GM12864 (cell line): ENCODE results near the gene SNAP29.
"Not testable (repeated sequence)": the region's sequence is repeated elsewhere in the genome, so short reads cannot be mapped to it uniquely, and the experiment has no call there.

Source experiments
- DNase-seq: peaks from one replicate; pipeline ENCODE4 v3.0.0-alpha.2; 2011; ENCODE audit warnings: low read depth
- H3K4me3 ChIP-seq: 2 replicates; pipeline ENCODE4 v1.5.1; 2011; ENCODE audit warnings: mild to moderate bottlenecking, low read depth, low read length, control low read depth
- CTCF ChIP-seq: IDR thresholded peaks from 2 replicates; pipeline ENCODE4 v1.5.1; 2011; ENCODE audit warnings: low read depth, mild to moderate bottlenecking, moderate library complexity, low read length, control low read depth, inconsistent platforms; ENCODE audit errors: missing control alignments

SNAP29 gene

GRCh38 chr22:20823264-20823663 lies 35.5 kb upstream of the SNAP29 start:
- no peak overlapping the region for H3K4me3 ChIP-seq
- TF ChIP-seq CTCF: no peak
- no peak for DNase-seq

GRCh38 chr22:20825216-20825615 lies 33.6 kb upstream of the SNAP29 start:
- not testable (repeated sequence) for DNase-seq, H3K4me3 ChIP-seq

DNA sequence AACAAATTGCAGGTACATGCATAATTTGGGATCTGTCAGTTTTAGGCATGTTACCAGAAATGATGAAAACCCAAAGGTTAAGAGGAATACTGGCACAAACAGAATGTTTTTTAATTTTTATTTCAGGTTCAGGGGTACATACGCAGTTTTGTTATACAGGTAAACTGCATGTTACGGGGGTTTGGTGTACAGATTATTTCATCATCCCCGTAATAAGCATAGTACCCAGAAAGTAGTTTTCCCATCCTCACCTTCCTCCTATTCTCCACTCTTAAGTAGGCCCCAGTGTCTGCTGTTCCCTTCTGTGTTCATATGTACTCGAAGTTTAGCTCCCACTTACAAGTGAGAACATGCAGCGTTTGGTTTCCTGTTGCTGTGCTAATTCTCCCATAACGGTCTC lies 33.2 kb upstream of the SNAP29 start:
- no peak for TF ChIP-seq CTCF
- H3K4me3 ChIP-seq: no peak overlapping the region
- DNase-seq: no peak

DNA sequence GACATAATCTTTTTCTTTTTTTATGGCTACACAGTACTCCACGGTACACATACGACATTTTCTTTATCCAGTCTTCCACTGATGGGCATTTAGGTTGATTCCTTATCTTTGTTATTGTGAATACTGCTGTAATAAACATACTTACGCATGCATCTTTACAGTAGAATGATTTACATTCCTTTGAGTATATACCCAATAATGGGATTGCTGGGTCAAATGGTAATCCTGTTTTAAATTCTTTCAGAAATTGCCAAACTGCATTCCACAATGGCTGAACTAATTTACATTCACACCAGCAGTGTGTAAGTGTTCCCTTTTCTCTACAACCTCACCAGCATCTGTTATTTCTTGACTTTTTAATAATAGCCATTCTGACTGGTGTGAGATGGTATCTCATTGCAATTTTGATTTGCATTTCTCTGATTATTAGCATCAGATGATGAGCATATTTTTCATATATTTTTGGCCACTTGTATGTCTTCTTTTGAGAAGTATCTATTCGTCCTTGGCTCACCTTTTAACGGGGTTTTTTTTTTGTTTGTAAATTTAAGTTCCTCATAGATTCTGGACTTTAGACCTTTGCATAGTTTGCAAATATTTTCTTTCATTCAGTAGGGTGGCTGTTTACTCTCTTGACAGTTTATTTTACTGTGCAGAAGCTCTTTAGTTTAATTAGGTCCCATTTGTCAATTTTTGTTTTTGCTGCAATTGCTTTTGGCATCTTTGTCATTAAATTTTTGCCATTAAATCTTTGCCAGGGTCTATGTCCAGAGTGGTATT lies 32.2 kb upstream of the SNAP29 start:
- H3K4me3 ChIP-seq: not testable (repeated sequence)

DNA sequence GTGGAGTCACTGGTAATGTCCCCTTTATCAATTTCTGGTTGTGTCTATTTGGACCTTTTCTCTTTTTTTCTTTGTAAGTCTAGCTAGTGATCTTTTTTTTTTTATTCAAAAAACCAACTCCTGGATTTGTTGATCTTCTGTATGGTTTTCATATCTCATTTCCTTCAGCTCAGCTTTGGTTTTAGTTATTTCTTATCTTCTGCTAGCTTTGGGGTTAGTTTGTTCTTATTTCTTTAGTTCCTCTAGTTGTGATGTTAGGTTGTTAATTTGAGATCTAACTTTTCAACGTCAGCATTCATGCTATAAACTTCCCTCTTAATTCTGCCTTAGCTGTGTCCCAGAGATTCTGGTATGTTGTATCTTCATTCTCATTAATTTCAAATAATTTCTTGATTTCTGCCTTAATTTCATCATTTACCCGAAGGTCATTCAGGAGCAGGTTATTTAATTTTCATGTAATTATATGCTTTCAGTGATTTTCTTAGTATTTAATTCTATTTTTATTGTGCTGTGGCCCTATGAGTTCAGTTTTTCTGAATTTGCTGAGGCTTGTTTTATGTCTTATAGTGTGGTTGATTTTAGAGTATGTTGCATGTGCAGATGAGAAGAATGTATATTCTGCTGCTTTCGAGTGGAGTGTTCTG lies 29.2 kb upstream of the SNAP29 start:
- no peak overlapping the region for H3K4me3 ChIP-seq
- no peak for TF ChIP-seq CTCF
- no peak for DNase-seq

More for the DNA sequence above, 32.2 kb upstream of the SNAP29 start:
- DNase-seq: not testable (repeated sequence)

DNA sequence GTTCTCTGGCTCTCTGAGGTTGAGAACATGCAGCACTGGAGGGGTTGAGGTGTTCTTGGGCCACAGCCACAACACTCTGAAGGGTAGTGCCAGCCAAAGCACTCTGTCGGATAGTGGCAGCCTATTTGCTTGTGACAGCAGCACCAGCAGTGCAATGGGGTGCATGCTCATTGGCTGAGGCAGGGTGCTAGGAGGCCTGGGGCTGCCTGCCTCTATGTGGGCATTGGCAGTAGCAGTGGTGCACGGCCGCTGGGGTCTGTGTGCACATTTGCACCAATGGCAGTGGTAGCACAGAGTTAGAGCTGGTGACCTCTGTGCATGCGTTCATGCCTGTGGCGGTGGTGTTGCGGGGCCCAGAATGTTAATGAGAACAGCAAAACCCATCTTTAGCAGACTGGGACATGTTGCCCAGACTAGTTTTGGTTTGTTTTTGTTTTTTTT lies 25.6 kb upstream of the SNAP29 start:
- TF ChIP-seq CTCF: no peak
- H3K4me3 ChIP-seq: no peak overlapping the region
- no peak for DNase-seq

GRCh38 chr22:20834206-20834605 lies 24.6 kb upstream of the SNAP29 start:
- no peak for DNase-seq
- no peak for TF ChIP-seq CTCF
- no peak overlapping the region for H3K4me3 ChIP-seq

- no peak for DNase-seq
- H3K4me3 ChIP-seq: no peak overlapping the region
- TF ChIP-seq CTCF: no peak
Observed at GRCh38 chr22:20834725-20835124, 24.1 kb upstream of the SNAP29 start.
